GM10266 (cell line): ENCODE results near the gene IRF1.

ENCODE experiments used
- DNase-seq: peaks from one replicate; pipeline ENCODE4 v3.0.0; 2012; ENCODE audit errors: extremely low spot score
- TF ChIP-seq, protein P1 (sequence below): IDR thresholded peaks from 2 replicates; pipeline ENCODE4 v1.5.1; 2012; ENCODE audit warnings: mild to moderate bottlenecking, low read depth; ENCODE audit not compliant: control insufficient read depth, insufficient read depth; ENCODE audit errors: missing control alignments

The IRF1 gene

DNA sequence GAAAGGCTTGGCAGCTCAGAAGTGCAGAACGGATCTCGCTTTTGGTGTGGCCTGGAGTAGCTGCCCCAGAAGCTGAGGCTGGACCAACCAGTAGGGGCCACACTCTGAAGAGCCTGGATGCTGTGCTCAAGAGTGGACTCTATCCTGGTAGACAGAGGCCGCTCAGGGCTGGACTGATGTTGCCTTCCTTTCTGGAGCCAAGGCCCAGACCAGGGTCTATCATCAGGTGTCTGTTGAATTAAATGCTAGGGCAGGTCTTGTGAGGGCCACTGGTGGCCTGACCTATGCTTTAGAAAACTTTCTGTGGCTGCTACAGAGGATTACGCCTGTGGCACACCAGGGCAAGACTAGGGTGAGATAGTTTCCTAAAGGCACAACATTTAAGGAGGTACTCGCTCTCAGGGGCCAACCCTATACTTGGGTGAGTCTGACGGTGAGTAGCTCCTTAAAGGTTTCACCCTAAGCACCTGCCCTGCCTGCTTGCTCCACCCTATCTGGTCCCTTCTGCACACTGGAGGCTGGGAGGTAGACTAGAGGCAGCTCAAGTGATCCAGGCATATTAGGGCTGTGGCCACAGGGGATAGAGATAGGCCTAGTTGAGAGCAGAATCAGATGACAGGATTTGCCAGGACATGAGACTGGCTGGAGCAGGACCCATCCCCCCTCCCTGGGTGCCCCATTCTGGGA is 9.8 kb upstream of the IRF1 start:
- DNase-seq, result peak; percentile 6
- TF ChIP-seq, protein P1, sequence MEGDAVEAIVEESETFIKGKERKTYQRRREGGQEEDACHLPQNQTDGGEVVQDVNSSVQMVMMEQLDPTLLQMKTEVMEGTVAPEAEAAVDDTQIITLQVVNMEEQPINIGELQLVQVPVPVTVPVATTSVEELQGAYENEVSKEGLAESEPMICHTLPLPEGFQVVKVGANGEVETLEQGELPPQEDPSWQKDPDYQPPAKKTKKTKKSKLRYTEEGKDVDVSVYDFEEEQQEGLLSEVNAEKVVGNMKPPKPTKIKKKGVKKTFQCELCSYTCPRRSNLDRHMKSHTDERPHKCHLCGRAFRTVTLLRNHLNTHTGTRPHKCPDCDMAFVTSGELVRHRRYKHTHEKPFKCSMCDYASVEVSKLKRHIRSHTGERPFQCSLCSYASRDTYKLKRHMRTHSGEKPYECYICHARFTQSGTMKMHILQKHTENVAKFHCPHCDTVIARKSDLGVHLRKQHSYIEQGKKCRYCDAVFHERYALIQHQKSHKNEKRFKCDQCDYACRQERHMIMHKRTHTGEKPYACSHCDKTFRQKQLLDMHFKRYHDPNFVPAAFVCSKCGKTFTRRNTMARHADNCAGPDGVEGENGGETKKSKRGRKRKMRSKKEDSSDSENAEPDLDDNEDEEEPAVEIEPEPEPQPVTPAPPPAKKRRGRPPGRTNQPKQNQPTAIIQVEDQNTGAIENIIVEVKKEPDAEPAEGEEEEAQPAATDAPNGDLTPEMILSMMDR, result no peak

DNA sequence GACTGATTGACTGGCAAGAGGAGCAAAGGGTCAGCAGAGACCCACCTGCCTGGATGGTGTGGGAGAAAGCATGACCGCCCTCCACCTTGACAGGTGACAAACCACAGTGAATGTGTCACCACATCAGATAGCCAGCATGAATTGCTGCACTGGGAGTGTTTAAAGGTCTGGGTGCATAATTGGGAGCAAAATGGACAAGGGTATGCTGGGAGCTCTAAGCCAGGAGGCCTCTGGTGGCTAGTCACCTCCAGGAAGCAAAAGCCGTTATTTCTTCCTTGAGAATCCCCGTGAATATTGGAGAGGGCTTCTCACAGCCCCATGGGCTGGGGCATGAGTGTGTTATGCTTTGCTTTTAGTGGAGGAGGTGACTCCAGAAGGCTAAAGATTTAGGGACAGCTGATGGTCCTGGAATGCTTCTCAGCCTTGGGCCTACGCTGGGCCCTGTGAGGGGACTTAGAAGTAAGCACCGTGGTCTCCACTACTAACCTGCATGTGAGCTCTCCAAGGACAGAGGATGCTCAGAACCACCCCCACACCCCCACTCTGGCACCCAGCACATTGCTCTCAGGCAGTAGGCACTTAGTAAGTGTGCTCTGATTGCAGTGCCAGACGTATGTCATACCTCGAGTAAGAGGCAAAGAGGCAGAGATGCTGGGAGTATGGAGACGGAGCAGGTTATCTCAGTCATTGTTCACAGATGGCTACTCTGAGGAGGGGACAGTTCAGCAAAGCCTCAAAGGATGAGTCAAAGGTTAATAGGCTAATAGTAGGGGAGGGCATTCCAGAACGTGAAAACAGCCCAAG is 9.1 kb upstream of the IRF1 start:
- peak; percentile 3 for DNase-seq
- TF ChIP-seq, protein P1, result no peak

DNA sequence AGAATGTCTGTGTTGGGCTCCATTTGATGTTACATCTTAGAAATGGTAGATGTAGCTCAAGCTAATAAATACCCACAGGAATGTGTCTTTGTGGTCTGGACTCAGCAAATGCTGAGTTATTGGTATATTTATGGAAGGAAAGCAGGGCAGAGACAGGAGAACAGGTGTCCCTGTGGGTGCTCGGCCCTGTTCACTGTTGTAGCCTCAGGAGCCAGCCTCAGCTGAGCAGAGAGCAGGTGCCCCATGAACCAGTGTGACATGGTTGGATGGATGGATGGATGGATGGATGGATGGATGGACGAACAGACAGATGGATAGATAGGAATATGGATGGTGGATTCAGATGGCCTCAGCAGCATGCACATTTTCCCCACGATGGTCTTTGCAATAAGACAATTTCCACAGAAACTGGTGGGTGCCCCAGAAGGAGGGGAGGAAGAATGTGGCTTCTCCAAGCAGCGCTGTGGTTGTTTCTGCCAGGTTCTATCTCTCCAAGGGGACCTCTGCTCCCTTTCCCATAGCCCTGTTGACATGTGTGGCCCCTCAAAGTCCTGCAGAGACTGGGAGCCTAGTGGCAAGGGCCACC is 8.2 kb upstream of the IRF1 start:
- TF ChIP-seq, protein P1, result no peak
- DNase-seq, result peak; percentile 9

DNA sequence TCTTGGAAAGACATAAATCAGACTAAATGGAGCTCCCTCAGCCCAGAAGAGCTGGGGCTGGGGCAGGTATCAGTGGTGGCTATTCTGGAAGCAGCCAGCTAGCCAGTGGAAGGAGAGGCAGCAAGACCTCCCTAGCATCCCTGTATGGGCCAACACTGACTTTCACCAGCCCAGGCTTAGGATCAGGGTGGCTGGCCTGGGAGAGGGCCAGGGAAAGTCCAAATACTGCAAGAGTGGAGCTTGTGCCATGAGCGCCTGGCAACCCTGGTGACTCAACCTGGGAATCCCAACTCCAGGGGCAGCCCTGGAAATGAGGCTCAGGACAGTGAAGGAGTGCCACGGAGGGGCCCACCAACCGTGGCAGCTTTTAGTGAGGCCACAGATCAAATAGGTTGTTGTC is 7.6 kb upstream of the IRF1 start:
- TF ChIP-seq, protein P1, result no peak
- DNase-seq, result no peak

DNA sequence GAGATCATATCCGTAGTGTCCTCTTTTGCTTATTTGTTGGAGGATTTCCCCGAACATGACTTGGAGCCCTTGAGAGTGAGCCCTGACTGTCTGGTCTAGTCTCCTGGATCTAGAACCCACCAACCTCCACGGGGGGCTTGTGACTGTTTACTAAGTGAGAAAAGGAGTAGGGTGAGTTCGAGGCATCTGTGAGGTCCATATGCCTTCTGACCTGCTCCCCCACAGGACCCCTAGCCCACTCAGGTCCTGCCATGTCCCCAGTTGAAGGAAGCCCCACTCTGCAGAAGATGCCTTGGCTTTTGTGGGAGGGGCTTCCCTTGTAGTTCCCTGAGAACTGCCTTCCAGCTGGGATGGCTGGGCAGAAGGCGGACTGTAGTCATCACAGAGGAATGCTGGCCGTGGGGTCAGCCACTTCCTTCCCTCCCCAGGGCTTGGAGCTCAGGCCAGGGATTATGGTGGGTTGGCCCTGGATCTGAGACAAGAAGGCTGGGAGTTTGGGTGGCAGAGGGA is 7.0 kb upstream of the IRF1 start:
- TF ChIP-seq, protein P1, result no peak
- no peak for DNase-seq

DNA sequence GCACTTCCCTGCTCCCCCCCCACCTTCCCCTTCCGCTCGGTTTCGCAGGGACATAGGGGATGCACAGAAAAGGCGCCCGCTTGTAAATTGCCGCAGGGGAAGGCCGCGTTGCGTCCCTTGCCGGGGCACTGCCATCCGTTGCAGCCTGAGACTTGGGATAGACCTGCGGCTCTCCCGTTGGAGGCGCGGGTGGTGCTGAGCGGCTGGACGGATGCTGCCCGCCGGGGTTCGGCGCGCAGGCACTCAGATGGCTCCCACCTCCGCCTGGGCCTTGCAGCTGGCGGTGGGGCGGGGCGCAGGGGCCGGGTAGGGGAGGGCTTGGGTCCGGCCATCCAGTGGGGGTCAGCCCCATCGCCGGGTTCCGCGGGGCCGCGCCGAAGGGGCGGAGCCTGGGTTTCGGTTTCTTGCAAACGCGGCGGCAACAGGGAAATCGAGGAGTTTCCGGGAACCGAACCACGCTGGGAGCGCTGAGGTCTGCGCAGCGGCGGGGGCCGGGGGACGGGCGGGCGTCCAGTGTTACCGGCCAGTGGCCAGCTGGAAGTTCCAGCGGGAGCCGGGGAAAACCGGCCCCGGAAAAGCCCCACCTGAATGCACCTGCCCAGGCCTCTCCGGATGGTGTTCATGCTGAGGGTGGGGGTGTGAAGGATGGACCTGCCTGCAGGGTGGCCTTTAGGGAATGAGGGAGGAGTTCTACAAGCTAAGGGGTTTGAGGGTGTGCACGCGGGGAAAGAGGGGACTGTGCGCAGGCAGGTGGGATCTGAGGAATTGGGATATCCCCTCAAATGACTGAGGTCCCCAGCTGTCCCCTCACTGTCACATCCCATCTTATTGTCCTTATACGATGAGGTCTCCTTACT is 6.3 kb upstream of the IRF1 start:
- DNase-seq, result peak; percentile 85
- TF ChIP-seq, protein P1, result no peak
